PFSK-1 (cell line): Measurements from ENCODE around the gene FBXO28.

Source experiments
- POLR2AphosphoS5 ChIP-seq: IDR thresholded peaks from 2 replicates; pipeline ENCODE4 v1.6.1; 2012; ENCODE audit warnings: low read depth, mild to moderate bottlenecking, control low read depth, low read length, moderate library complexity
- REST ChIP-seq, 2 experiments: IDR thresholded peaks; 2 replicates each; pipeline versions ENCODE4 v1.6.1 to v1.8.0; 2011 to 2012; ENCODE audit warnings: low read depth in 2 of 2, low read length in 2 of 2, control low read depth in 1 of 2, inconsistent platforms in 1 of 2, mild to moderate bottlenecking in 1 of 2, moderate library complexity in 1 of 2; ENCODE audit not compliant: insufficient read depth in 1 of 2
- TAF1 ChIP-seq: IDR thresholded peaks from 2 replicates; pipeline ENCODE4 v1.6.1; 2012; ENCODE audit warnings: low read length, control low read depth, borderline replicate concordance; ENCODE audit not compliant: insufficient read depth

GRCh38 chr1:224090116-224090515, 23.8 kb upstream of the FBXO28 start:
- no peak for TF ChIP-seq TAF1
- no peak for TF ChIP-seq REST (IDR thresholded peaks at IDR 0.05; ENCODE audit: insufficient read depth in 1 of 2, low read depth in 2 of 2, low read length in 2 of 2)
- no peak for TF ChIP-seq POLR2AphosphoS5
